ENCODE results near the gene REM2. TPM values are rescaled to one million over a fixed set of nuclear protein-coding genes. Genes with fewer than 3 reads are reported as not detected.

The REM2 gene
- total RNA-seq, 3 donors from 2014 or later (not counting 1 experiment from before 2014, with no cell fraction given), result 4.0 to 8.1 (median 7.9) TPM

DNA sequence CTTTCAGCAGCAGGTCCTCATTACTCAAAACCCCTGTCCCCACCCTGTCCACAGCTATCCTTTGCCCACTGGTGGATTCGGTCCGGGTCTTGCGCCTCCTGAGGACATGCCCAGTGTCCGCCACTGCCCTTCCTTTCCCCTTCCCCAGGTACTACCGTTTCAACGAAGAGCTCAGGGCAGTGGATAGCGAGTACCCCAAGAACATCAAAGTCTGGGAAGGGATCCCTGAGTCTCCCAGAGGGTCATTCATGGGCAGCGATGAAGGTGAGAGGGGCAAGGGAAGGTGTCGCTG lies 38.0 kb upstream of the REM2 start:
- H3K9me3 Mint-ChIP-seq, result no peaks in the 10 kb centered on the region
- WGBS (ENCODE audit: insufficient coverage), result 93% methylated on average over 9 of the region's 9 CpGs

GRCh38 chr14:22845821-22846625 lies 37.0 kb upstream of the REM2 start:
- TF ChIP-seq, protein P1, sequence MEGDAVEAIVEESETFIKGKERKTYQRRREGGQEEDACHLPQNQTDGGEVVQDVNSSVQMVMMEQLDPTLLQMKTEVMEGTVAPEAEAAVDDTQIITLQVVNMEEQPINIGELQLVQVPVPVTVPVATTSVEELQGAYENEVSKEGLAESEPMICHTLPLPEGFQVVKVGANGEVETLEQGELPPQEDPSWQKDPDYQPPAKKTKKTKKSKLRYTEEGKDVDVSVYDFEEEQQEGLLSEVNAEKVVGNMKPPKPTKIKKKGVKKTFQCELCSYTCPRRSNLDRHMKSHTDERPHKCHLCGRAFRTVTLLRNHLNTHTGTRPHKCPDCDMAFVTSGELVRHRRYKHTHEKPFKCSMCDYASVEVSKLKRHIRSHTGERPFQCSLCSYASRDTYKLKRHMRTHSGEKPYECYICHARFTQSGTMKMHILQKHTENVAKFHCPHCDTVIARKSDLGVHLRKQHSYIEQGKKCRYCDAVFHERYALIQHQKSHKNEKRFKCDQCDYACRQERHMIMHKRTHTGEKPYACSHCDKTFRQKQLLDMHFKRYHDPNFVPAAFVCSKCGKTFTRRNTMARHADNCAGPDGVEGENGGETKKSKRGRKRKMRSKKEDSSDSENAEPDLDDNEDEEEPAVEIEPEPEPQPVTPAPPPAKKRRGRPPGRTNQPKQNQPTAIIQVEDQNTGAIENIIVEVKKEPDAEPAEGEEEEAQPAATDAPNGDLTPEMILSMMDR (IDR thresholded peaks at IDR 0.05), result no peak

More for the DNA sequence above, 38.0 kb upstream of the REM2 start:
- H3K27me3 Mint-ChIP-seq (ENCODE audit: low read depth in 2 of 2), result peaks cover 22 to 37% of the 10 kb centered on the region in 2 donors
- no peak overlapping the region for H3K27ac Mint-ChIP-seq
- no peak overlapping the region for H3K4me3 Mint-ChIP-seq
- intact Hi-C loops (cut with micrococcal nuclease), result no loop called here
- Histone ChIP-seq H3K4me3 (ENCODE audit: low read length) (no peak overlapping the region), H3K27me3 (ENCODE audit: control insufficient read depth, insufficient read depth, low read length) (peaks cover 3% of the 10 kb centered on the region), H3K36me3 (ENCODE audit: control insufficient read depth, insufficient read depth, low read length) (no peaks in the 10 kb centered on the region), H3K27ac (ENCODE audit: low read length) (no peak overlapping the region), H3K9me3 (ENCODE audit: control insufficient read depth, insufficient read depth, low read length) (no peaks in the 10 kb centered on the region), H3K4me1 (ENCODE audit: control insufficient read depth, insufficient read depth, low read length) (peaks cover 3% of the 10 kb centered on the region)
- no peaks in the 10 kb centered on the region for H3K36me3 Mint-ChIP-seq
- H3K4me1 Mint-ChIP-seq, result peaks cover 0 to 4% of the 10 kb centered on the region in 2 donors
- DNase-seq (no peak), ATAC-seq (no peak)
- TF ChIP-seq, protein P1 (IDR thresholded peaks at IDR 0.05), result no peak

GRCh38 chr14:22846811-22847307 lies 36.2 kb upstream of the REM2 start:
- Mint-ChIP-seq H3K4me1 (peaks cover 0 to 4% of the 10 kb centered on the region in 2 donors), H3K27ac (no peak overlapping the region), H3K27me3 (ENCODE audit: low read depth in 2 of 2) (peaks cover 11 to 32% of the 10 kb centered on the region in 2 donors), H3K9me3 (no peaks in the 10 kb centered on the region), H3K4me3 (no peak overlapping the region), H3K36me3 (no peaks in the 10 kb centered on the region)
- no peak overlapping the region for H3K27ac ChIP-seq (ENCODE audit: low read length)
- 92% methylated on average over 11 of the region's 11 CpGs for WGBS (ENCODE audit: insufficient coverage)
- intact Hi-C loops (cut with micrococcal nuclease), result no loop called here
- H3K27me3 ChIP-seq (ENCODE audit: control insufficient read depth, insufficient read depth, low read length), result peaks cover 3% of the 10 kb centered on the region
- H3K36me3 ChIP-seq (ENCODE audit: control insufficient read depth, insufficient read depth, low read length), result no peaks in the 10 kb centered on the region
- no peak for ATAC-seq
- TF ChIP-seq, protein P1 (IDR thresholded peaks at IDR 0.05), result no peak
- peaks cover 11% of the 10 kb centered on the region for H3K4me1 ChIP-seq (ENCODE audit: control insufficient read depth, insufficient read depth, low read length)
- DNase-seq, result no peak
- no peak overlapping the region for H3K4me3 ChIP-seq (ENCODE audit: low read length)
- no peaks in the 10 kb centered on the region for H3K9me3 ChIP-seq (ENCODE audit: control insufficient read depth, insufficient read depth, low read length)

More at GRCh38 chr14:22845821-22846625, 37.0 kb upstream of the REM2 start:
- ATAC-seq (no peak), DNase-seq (no peak)
- Mint-ChIP-seq H3K36me3 (no peaks in the 10 kb centered on the region), H3K27ac (no peak overlapping the region), H3K4me3 (no peak overlapping the region), H3K9me3 (no peaks in the 10 kb centered on the region), H3K4me1 (peaks cover 0 to 4% of the 10 kb centered on the region in 2 donors), H3K27me3 (ENCODE audit: low read depth in 2 of 2) (peaks cover 13 to 32% of the 10 kb centered on the region in 2 donors)
- intact Hi-C loops (cut with micrococcal nuclease), result no loop called here
- WGBS (ENCODE audit: insufficient coverage), result 91% methylated on average over 26 of the region's 26 CpGs
- no peak overlapping the region for H3K4me3 ChIP-seq (ENCODE audit: low read length)
- H3K27ac ChIP-seq (ENCODE audit: low read length), result no peak overlapping the region
- H3K36me3 ChIP-seq (ENCODE audit: control insufficient read depth, insufficient read depth, low read length), result no peaks in the 10 kb centered on the region
- peaks cover 3% of the 10 kb centered on the region for H3K27me3 ChIP-seq (ENCODE audit: control insufficient read depth, insufficient read depth, low read length)
- H3K9me3 ChIP-seq (ENCODE audit: control insufficient read depth, insufficient read depth, low read length), result no peaks in the 10 kb centered on the region
- peaks cover 4% of the 10 kb centered on the region for H3K4me1 ChIP-seq (ENCODE audit: control insufficient read depth, insufficient read depth, low read length)
